Kidney (tissue), 14 donors: ENCODE data around the gene APOBEC3A. TPM values are rescaled to one million over a fixed set of nuclear protein-coding genes. Genes with fewer than 3 reads are reported as not detected.

ENCODE experiments used
- DNase-seq, 5 donors: peaks; one replicate each; pipeline ENCODE4 v3.0.0-alpha.2; 2013 to 2020
- FAIRE-seq: peaks from 2 replicates; lab custom pipeline; 2012; peaks lifted over from hg19 to GRCh38; lab: Jason Lieb, UNC
- H3K27ac ChIP-seq, 2 donors: one replicate each; pipeline ENCODE4 v1.7.0; 2013; ENCODE audit warnings: low read depth in 2 of 2, low read length in 2 of 2, inconsistent platforms in 1 of 2
- H3K27me3 ChIP-seq: one replicate; pipeline ENCODE4 v1.7.1; 2013; ENCODE audit warnings: low read length, inconsistent platforms; ENCODE audit not compliant: control insufficient read depth, insufficient read depth
- H3K36me3 ChIP-seq, 3 donors: one replicate each; pipeline versions ENCODE4 v1.7.0 to v1.7.1; 2013; ENCODE audit warnings: low read length in 3 of 3, control low read depth in 1 of 3, inconsistent platforms in 1 of 3; ENCODE audit not compliant: insufficient read depth in 3 of 3, control insufficient read depth in 2 of 3
- H3K4me1 ChIP-seq, 3 donors: one replicate each; pipeline versions ENCODE4 v1.7.0 to v1.7.1; 2013; ENCODE audit warnings: low read length in 3 of 3, inconsistent platforms in 1 of 3, low read depth in 1 of 3; ENCODE audit not compliant: control insufficient read depth in 2 of 3, insufficient read depth in 2 of 3
- H3K4me3 ChIP-seq, 3 donors: one replicate each; pipeline versions ENCODE4 v1.7.0 to v1.8.1; 2013; ENCODE audit warnings: low read length in 3 of 3, control low read depth in 1 of 3, inconsistent platforms in 1 of 3
- H3K9ac ChIP-seq, 3 donors: one replicate each; pipeline versions ENCODE4 v1.7.0 to v1.7.1; 2013; ENCODE audit warnings: low read length in 3 of 3, control low read depth in 1 of 3, inconsistent platforms in 1 of 3
- H3K9me3 ChIP-seq, 3 donors: one replicate each; pipeline versions ENCODE4 v1.7.0 to v1.7.1; 2013; ENCODE audit warnings: low read length in 3 of 3, control low read depth in 1 of 3, inconsistent platforms in 1 of 3; ENCODE audit not compliant: control insufficient read depth in 2 of 3, insufficient read depth in 1 of 3
- intact Hi-C: fragments of 100-400 bp; cut with DNase I; formaldehyde crosslinking; loops from one replicate; pipeline ENCODE4 v1.11.1; 2022
- polyA plus RNA-seq: library from polyadenylated mRNA; stranded (reverse); fragments of 350-450 nt; fragmentation: Illumina TruSeq; extraction: RNeasy Lipid Tissue Mini Kit (QIAGEN cat#74804); gene quantifications from one replicate; pipeline ENCODE4 v1.2.3, GENCODE V29; 2014; ENCODE audit warnings: low read depth, low replicate concordance; ENCODE audit not compliant: insufficient read depth
- total RNA-seq: library from RNA; stranded (reverse); fragmentation: NEBNext Ultra II Directional; extraction: Animal tissue kit (Norgen Biotek cat#: 25700); gene quantifications from one replicate; pipeline ENCODE4 v1.2.1, GENCODE V29; 2021
- TF ChIP-seq, protein P1 (sequence below): IDR thresholded peaks from 3 replicates; pipeline ENCODE4 v1.5.1; 2012; ENCODE audit warnings: mild to moderate bottlenecking, moderate library complexity, borderline replicate concordance; ENCODE audit not compliant: insufficient read depth; ENCODE audit errors: extremely low read depth
- donor health status: control.
- donor health status: control.
- donor health status: control.
- donor health status: control.
- donor health status: control.
- donor health status: DM: yes; HTN: yes; CAD: no.
- donor health status: Normal renal cell carcinoma (clear cell type).

Gene APOBEC3A
- total and polyA plus RNA-seq, 2 donors from 2014 or later = 1.2 TPM; not detected in 1

GRCh38 chr22:39010946-39011345 is 53.5 kb downstream of the APOBEC3A start:
- TF ChIP-seq, protein P1, sequence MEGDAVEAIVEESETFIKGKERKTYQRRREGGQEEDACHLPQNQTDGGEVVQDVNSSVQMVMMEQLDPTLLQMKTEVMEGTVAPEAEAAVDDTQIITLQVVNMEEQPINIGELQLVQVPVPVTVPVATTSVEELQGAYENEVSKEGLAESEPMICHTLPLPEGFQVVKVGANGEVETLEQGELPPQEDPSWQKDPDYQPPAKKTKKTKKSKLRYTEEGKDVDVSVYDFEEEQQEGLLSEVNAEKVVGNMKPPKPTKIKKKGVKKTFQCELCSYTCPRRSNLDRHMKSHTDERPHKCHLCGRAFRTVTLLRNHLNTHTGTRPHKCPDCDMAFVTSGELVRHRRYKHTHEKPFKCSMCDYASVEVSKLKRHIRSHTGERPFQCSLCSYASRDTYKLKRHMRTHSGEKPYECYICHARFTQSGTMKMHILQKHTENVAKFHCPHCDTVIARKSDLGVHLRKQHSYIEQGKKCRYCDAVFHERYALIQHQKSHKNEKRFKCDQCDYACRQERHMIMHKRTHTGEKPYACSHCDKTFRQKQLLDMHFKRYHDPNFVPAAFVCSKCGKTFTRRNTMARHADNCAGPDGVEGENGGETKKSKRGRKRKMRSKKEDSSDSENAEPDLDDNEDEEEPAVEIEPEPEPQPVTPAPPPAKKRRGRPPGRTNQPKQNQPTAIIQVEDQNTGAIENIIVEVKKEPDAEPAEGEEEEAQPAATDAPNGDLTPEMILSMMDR = no peak
- Histone ChIP-seq H3K4me3 (no peak overlapping the region), H3K27me3 (no peaks in the 10 kb centered on the region), H3K27ac (no peak overlapping the region), H3K36me3 (no peaks in the 10 kb centered on the region), H3K9ac (no peak overlapping the region), H3K4me1 (no peaks in the 10 kb centered on the region), H3K9me3 (no peaks in the 10 kb centered on the region)
- FAIRE-seq = no peak
- intact Hi-C loops = no loop called here
- no peak for DNase-seq

Other genes with a start within 250 kb of the APOBEC3A start
- 199 TPM for gene SUN2, start 201.6 kb upstream of the APOBEC3A start, total RNA-seq
- 41.7 TPM for gene SUN2, start 201.6 kb upstream of the APOBEC3A start, polyA plus RNA-seq
- gene DNAL4, start 163.5 kb upstream of the APOBEC3A start, total RNA-seq = 26.5 TPM
- 39.7 TPM for gene DNAL4, start 163.5 kb upstream of the APOBEC3A start, polyA plus RNA-seq
- 12.5 TPM for gene NPTXR, start 113.6 kb upstream of the APOBEC3A start, total RNA-seq
- 1.1 TPM for gene NPTXR, start 113.6 kb upstream of the APOBEC3A start, polyA plus RNA-seq
- gene CBX6, start 85.4 kb upstream of the APOBEC3A start, total RNA-seq = 113 TPM
- gene CBX6, start 85.4 kb upstream of the APOBEC3A start, polyA plus RNA-seq = 24.9 TPM
- gene APOBEC3B, start 24.7 kb downstream of the APOBEC3A start, total RNA-seq = 2.7 TPM
- 1.0 TPM for gene APOBEC3B, start 24.7 kb downstream of the APOBEC3A start, polyA plus RNA-seq
- 19.8 TPM for gene APOBEC3C, start 56.6 kb downstream of the APOBEC3A start, total RNA-seq
- 9.5 TPM for gene APOBEC3C, start 56.6 kb downstream of the APOBEC3A start, polyA plus RNA-seq
- gene APOBEC3D, start 63.5 kb downstream of the APOBEC3A start, total RNA-seq = 4.3 TPM
- 1.7 TPM for gene APOBEC3D, start 63.5 kb downstream of the APOBEC3A start, polyA plus RNA-seq
- gene APOBEC3F, start 83.3 kb downstream of the APOBEC3A start, total RNA-seq = 16.3 TPM
- 6.9 TPM for gene APOBEC3F, start 83.3 kb downstream of the APOBEC3A start, polyA plus RNA-seq
- 12.5 TPM for gene APOBEC3G, start 119.7 kb downstream of the APOBEC3A start, total RNA-seq
- 4.8 TPM for gene APOBEC3G, start 119.7 kb downstream of the APOBEC3A start, polyA plus RNA-seq
- gene APOBEC3H, start 139.6 kb downstream of the APOBEC3A start, total RNA-seq = 0.79 TPM
- not detected for gene APOBEC3H, start 139.6 kb downstream of the APOBEC3A start, polyA plus RNA-seq
- 65.2 TPM for gene CBX7, start 195.1 kb downstream of the APOBEC3A start, total RNA-seq
- gene CBX7, start 195.1 kb downstream of the APOBEC3A start, polyA plus RNA-seq = 39.3 TPM